HG03139 (cell line): Measurements from ENCODE around the gene SPP2.

Experiments
- ATAC-seq: cut with Tn5 transposase; IDR thresholded peaks from one replicate; pipeline ENCODE4 v1.9.1; 2021; ENCODE audit not compliant: unreplicated experiment

Gene SPP2, protein sequence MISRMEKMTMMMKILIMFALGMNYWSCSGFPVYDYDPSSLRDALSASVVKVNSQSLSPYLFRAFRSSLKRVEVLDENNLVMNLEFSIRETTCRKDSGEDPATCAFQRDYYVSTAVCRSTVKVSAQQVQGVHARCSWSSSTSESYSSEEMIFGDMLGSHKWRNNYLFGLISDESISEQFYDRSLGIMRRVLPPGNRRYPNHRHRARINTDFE

DNA sequence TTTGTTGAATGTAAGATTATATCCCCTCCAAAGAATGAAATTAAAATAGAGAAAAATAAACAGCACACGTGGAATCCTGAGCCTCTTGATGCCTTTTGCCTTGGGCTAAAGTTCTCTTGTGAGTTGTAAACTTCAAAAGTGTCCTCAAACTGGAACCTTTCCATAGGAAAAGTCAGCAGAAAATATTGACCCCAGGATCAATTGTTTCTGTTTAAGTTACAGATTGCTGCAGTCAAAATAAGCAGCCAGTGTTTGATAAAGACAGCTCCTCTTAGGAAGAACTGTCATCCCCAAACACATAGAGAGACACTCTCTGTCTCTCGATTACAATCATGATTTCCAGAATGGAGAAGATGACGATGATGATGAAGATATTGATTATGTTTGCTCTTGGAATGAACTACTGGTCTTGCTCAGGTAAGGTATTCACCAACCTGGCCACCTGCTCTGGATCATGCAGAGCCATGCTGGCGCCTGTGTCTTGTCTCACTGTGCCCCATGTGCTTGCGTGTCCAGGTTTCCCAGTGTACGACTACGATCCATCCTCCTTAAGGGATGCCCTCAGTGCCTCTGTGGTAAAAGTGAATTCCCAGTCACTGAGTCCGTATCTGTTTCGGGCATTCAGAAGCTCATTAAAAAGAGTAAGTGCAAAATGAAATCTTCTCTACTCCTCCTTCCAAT, at the start of gene SPP2:
TSS of gene SPP2 (plus strand) at position 248 of the 681 bp plus-strand sequence. CDS start at position 333, 85 bp downstream.
- no peak for ATAC-seq

DNA sequence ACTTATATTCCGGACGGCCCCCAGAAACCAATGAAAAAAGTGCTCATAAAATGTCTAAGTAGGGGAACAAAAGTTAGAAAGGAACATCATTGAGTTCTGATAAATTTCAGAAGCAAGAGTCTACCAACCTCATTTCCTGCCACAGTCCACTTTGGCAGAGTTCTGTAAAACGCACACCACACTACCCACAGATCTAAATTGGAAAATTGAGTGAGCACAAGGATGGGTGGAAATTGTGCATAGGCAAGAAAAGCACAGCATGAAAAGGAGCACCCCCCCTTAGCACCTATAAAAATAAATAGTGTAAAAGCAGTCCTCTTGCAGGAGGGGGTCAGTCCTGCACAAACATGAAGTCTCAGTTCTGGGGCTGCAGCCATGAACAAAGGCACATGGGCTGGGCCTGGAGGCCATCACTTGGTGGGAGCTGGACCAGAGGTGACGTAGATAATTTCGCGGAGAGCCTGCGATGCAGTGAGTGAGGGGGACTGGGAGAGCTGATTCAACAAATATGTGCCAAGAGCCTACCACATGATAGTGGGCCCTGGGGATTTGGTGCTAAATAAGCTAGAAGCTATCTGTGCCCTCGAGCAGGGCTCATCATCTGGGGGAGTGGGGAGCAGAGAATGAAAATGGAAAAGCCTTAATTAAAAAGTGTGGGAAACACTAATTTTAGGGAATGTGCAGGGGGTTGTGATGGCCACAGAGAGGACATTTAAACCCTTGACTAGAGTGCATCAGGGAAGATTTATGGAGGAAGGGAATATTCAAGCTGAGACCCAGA, 48.9 kb upstream of the SPP2 start:
- no peak for ATAC-seq

DNA sequence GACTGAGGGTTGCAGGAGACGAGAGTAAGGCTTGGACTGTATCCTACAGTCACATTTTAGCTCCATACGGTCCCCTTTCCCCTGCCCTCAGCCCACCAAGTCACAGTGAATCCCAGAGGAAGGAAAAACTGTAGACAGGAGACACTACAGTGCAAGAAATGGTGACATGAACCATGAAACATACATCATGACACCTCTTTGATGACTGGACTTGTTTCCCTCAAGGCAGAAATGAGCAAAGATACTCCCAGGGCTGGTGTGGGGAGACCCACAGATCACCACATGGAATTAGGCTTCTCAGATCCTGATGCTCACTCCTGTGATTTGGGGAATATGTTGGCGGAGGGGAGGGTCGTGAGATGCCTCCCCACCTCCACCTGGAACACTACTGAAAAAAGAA, 48.2 kb upstream of the SPP2 start:
- ATAC-seq, result no peak

GRCh38 chr2:234003972-234004617, 46.4 kb upstream of the SPP2 start:
- no peak for ATAC-seq

DNA sequence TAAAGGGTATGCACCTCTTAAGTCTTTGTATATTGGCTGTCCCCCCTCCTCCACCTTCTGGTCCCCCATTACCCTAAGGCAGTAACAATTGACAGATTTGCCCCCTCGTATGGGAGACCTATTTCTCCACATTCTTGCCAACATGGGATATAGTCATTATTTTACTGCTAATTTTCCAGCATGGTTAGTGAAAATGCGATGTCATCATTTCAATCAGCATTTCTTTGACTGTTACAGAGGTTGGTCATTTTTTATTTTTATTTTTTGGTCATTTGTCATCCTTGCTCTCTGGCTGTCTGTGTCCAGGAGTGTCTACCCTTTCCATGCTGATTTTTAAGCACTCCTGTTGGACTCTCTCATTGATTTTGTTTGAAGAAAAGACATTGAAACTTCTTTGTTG, 45.4 kb upstream of the SPP2 start:
- no peak for ATAC-seq

DNA sequence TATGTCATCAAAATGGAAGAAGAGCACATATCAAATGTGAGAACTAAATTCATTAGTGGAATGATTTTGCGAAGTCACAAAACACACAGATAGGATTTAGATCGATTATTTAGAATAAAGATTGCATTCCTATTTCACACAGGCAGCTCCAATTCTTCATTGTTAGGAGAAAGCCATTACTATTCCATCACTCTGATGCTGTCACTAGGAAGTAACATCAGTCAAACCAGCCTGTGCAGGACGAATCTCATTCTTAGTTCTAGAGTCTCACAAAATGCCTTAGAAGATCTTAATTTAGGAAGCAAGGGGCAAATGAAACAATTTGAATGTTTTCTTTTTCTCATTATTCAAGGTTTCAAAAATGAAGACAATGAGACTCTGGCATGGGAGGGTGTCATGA, 44.0 kb upstream of the SPP2 start:
- ATAC-seq, result no peak

DNA sequence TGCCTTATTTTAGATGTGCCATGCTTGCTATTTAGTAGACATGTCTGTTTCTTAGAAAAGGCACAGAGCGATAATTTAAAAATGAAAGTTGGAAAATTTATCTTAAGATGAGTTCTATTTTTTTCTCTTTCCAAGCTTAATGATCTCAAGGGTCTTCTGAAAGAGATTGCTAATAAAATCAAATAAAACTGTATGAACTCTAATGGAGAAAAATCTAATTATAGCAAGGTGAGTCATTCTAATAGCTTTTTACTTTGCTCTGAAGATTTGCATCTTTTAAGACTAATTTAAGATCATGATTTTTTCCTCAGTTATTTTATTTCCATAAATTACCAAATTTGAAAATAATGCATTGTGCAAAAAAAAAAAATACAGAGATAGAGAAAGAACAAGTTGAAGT, 36.1 kb upstream of the SPP2 start:
- ATAC-seq, result no peak

DNA sequence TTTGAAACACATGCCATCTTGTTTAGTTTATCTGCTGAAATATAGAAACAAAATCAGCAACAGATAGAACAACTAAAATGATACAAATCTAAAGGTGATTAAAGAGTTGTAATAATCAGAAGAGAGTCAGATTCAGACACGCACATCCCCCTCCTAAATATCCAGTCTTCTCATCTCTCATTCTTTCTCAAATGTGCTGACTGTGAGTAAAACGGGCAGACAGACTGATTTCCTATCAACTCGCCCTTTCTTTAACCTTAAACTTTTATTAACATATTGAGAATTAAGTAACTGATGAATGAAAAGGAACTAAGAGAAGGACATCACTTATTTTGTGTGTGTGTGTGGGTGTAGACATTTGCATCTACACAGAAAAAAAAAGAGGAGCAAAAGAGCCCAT, 34.6 kb upstream of the SPP2 start:
- no peak for ATAC-seq

DNA sequence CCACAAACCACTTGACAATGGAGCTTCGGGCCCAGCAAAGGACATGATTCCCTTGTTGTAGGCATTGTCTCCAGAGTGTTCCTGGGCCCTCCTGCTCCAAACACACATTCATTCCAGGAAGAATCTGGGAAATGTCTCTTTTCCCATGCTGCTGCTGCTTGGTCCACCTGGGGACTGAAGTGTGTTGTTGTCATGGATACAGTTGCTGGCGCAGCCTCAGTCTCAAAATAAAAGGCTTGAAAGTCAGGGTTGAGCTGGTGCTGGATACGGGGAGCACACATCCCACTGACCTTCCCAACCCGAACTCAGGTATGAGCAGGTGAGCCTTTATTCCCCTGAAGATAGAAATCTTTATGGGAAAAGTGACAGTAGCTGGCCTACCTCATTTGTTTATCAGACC, 30.6 kb upstream of the SPP2 start:
- no peak for ATAC-seq

DNA sequence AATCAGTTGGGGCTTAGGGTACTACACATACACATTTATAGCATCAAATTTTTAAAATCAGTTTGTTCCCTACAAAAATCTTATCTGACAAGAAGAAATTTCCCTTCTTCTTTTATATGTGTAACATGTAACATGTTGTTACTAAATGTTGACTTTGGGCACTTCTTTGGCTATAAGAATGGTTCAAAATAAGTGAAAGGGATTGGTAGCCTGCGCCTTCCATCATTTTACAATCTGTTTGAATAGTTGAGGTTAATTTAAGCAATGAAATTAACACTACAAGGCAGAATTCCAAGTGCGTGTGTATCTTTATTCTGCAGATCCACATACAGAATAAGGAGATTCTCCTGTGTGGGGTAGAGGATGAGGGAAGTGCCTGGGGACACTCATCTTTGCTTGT, 30.2 kb upstream of the SPP2 start:
- no peak for ATAC-seq

DNA sequence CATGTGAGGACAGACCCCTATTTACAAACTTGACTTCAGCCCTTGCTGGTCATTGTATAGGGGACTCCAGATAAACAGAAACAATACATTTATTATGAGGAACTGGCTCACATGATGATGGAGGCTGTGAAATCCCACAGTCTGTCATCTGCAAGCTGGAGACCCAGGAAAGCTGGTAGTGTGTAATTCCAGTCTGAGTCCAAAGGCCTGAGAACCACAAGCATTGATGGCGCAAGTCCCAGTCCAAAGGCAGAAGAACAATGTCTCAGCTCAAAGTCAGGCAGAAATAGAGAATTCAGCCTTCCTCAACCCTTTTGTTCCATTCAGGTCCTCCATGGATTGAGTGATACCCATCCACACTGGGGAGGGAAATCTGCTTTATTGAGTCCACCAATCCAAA, 28.1 kb upstream of the SPP2 start:
- no peak for ATAC-seq

GRCh38 chr2:234024304-234024703, 26.2 kb upstream of the SPP2 start:
- ATAC-seq, result no peak

DNA sequence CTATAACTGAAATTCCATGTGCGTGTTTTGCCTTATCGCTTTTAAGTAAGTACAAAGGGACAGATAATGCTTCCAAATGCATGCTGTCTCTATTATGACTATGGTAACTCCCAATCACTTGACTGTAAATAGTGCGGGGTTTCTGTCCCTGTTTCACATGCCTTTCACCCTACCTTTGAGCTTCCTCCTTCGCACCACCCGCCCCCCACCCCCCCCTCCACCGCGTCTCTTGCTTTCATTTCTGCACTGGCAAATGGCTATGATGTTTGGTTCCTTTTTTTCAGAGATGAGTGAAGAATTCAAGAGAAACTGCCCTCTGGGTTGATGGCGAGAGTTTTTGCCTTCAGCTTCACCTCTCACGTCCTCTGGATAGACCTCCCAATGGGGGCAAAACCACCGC, 25.0 kb upstream of the SPP2 start:
- ATAC-seq, result no peak

GRCh38 chr2:234025891-234026401, 24.6 kb upstream of the SPP2 start:
- ATAC-seq, result no peak

GRCh38 chr2:234026693-234027254, 23.7 kb upstream of the SPP2 start:
- no peak for ATAC-seq

DNA sequence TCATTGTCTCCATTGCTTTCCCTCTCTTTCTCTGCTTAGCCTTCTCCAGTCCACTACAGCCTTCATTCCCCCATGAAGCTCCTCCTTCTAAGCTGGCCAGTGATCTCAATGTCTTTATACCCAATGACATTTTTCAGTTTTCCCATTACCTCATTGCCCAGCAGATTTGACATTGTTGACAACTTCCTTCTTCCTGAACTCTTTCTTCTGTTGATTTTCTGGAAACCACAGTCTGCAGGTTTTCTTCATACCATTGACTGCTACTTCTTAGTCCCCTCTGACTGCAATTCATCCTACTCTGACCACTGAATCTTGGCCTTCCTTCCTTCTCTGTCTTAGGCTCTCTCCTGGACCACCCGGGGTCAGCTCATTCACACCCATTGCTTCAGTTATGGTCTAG, 22.9 kb upstream of the SPP2 start:
- ATAC-seq, result no peak

GRCh38 chr2:234029150-234029733, 21.3 kb upstream of the SPP2 start:
- no peak for ATAC-seq

DNA sequence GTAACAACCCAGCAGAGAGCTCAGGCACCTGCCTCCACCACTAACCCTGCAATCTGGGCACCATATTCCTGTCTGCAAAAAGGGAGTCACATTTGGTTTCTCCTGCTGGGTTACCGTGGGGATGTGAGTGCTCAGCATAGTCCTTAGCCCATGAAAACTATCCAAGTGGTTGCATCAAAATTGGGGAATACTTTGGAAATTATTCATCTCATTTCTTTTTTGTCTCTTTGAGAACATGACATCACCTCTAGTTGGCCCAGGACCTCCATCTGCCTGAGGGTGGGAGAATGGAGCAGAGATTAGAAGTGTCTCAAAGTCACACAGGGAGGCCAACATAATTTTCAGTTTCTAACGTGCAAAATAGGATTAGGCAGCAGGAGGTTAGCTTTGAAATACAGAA, 19.3 kb upstream of the SPP2 start:
- no peak for ATAC-seq

DNA sequence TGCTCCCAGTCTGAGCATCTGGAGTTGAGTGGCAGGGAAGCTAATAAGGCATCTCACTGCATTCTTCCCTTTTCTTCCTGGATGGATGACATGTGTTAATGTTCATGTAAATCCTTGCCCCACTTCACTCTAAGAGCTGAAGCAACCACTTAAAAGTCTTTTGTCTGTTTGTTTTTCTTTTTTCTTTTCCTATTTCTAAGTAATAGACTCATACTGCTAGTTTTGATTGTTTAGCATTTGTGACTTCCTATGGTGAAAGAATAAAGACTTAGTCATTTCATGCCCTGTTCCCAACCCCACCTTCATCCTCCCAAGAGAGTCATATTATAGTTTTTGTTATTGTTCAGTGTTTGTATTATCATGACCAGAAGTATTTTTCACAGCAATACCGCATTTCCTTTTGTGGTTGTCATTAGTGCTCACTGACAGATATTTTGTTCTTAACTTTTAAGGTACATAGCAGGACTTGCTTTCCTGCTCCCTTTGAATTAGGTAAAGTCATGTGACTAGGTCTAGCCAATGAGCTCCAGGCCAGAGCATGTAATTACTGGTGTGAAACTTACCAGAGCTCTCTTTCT, 18.1 kb upstream of the SPP2 start:
- ATAC-seq, result no peak

GRCh38 chr2:234033174-234033573, 17.3 kb upstream of the SPP2 start:
- ATAC-seq, result no peak
